ENCODE measurements around the gene GLI3.

DNA sequence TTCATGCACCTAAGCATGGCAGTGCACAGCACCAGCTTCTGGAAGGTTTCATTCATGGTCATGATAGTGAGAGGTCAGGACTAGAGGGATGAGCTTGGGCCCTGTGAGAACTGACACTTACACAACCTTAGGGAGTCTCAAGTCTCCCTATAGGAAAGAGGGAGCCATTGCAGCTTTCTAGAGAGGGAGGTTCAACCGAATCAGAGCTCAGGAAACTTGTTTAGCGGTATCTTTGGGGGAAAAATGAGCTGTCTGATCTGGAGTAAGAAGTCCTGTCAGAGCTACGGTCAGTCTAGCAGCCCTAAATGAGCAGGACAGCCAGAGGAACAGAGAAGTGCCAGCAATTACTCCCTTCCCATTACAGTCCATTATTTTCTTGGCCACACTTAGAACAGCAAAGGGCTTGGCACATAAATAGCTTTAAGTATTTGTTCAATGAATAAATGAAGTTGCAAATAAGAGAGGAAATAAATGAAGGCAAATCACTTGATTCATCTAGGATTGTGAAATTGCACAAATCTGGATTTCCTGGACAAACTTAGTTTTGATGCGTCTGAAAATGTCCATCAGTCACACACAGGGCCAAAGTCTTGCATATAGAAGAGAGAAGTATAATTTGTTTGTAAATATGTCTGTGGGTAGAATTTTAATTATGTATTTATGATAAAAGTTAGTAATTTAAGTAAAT, 262.0 kb downstream of the GLI3 start:
- TF ChIP-seq POLR2A (IDR thresholded peaks at IDR 0.05; ENCODE audit: low read depth, low read length) (no peak), SPI1 (IDR thresholded peaks at IDR 0.05; ENCODE audit: low read depth, low read length) (no peak), POLR2AphosphoS5 (IDR thresholded peaks at IDR 0.05; ENCODE audit: low read depth, low read length) (no peak), TAF1 (IDR thresholded peaks at IDR 0.05; ENCODE audit: low read depth, low read length) (no peak), PAX5 (IDR thresholded peaks at IDR 0.05; ENCODE audit: insufficient read depth, low read length, severe bottlenecking) (no peak)
